ENCODE results near the gene C17orf50.

DNA sequence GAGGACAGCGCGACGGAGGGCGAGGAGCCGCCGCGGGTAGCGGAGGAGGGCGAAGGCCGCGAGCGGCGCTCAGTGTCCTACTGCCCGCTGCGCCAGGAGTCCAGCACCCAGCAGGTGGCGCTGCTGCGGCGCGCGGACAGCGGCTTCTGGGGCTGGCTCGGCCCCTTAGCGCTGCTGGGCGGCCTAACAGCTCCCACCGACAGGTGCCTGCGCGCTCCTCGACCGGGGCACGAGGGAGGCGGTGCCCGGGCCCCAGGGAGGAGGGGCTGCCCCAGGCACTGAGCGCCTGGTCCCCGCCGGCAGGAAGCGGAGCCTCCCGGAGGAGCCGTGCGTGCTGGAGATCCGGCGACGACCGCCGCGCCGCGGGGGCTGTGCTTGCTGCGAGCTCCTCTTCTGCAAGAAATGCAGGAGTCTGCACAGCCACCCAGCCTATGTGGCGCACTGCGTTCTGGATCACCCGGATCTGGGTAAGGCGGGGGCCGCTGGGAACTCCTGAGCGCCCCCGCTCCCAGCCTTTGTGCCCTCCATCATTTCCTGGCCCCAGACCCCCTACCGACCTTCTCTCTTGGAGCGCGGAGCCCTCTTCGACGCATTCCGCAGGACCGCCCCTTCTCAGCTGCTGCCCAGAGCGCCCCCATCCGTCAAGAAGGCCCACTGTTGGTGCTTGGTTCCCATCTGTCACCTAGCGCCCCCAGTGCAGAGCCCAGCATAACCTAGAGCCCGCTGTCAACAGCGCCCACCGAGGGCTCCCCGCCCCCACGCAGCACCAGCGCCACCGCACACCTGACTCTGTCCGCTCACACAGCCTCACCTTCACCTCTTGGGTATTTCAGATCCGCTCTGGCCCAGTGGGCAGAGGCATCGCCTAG, 3.7 kb downstream of the C17orf50 start:
- TF ChIP-seq, protein P1, sequence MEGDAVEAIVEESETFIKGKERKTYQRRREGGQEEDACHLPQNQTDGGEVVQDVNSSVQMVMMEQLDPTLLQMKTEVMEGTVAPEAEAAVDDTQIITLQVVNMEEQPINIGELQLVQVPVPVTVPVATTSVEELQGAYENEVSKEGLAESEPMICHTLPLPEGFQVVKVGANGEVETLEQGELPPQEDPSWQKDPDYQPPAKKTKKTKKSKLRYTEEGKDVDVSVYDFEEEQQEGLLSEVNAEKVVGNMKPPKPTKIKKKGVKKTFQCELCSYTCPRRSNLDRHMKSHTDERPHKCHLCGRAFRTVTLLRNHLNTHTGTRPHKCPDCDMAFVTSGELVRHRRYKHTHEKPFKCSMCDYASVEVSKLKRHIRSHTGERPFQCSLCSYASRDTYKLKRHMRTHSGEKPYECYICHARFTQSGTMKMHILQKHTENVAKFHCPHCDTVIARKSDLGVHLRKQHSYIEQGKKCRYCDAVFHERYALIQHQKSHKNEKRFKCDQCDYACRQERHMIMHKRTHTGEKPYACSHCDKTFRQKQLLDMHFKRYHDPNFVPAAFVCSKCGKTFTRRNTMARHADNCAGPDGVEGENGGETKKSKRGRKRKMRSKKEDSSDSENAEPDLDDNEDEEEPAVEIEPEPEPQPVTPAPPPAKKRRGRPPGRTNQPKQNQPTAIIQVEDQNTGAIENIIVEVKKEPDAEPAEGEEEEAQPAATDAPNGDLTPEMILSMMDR (IDR thresholded peaks at IDR 0.05): peak; percentile 91 to 96 (median 94)
- TF ChIP-seq POLR2A (IDR thresholded peaks at IDR 0.05): no peak
